GM12892 (cell line): ENCODE measurements around the gene PKP2.
"Not testable (repeated sequence)": the region's sequence is repeated elsewhere in the genome, so short reads cannot be mapped to it uniquely, and the experiment has no call there.

Source experiments
- DNase-seq: peaks from one replicate; pipeline ENCODE4 v3.0.0; 2011; ENCODE audit not compliant: insufficient read length
- FAIRE-seq: peaks from 2 replicates; lab custom pipeline; 2011; peaks lifted over from hg19 to GRCh38; lab: Jason Lieb, UNC
- POLR2A ChIP-seq: IDR thresholded peaks from 2 replicates; pipeline ENCODE4 v1.6.1; 2011; ENCODE audit warnings: low read depth, low read length, control low read depth
- POLR2AphosphoS5 ChIP-seq: IDR thresholded peaks from 2 replicates; pipeline ENCODE4 v1.6.1; 2011; ENCODE audit warnings: low read depth, low read length, control low read depth
- TAF1 ChIP-seq: IDR thresholded peaks from 2 replicates; pipeline ENCODE4 v1.6.1; 2011; ENCODE audit warnings: low read depth, mild to moderate bottlenecking, control low read depth, low read length, borderline replicate concordance

The PKP2 gene

DNA sequence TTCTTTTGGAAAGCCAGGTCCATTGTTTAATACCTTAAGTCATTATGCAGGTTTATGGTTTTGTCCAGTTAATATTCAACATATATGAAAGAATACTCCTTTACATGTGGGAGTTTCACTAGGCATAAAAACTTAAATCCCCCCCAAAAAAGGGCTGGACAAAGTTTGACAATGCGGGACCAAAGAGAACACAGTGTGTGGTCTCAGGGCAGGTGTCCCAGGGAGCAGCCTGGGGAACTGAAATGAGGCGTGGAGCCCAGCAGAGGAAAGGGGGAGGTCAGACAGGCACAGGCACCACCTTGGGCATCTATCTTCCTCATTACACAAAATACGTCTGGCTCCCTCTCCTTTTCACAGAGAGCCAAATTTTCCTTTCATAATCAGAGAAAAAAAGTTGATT lies 22.5 kb downstream of the PKP2 start:
- TF ChIP-seq POLR2A (no peak), TAF1 (no peak), POLR2AphosphoS5 (no peak)
- DNase-seq (no peak), FAIRE-seq (no peak)

GRCh38 chr12:32872416-32872815 lies 24.2 kb downstream of the PKP2 start:
- not testable (repeated sequence) for FAIRE-seq, DNase-seq

- FAIRE-seq = no peak
- TF ChIP-seq POLR2A (no peak), TAF1 (no peak), POLR2AphosphoS5 (no peak)
- DNase-seq = no peak
Observed at GRCh38 chr12:32870716-32871115, 25.9 kb downstream of the PKP2 start.

GRCh38 chr12:32868885-32869284 lies 27.7 kb downstream of the PKP2 start:
- FAIRE-seq (no peak), DNase-seq (no peak)
- TF ChIP-seq POLR2AphosphoS5 (no peak), TAF1 (no peak), POLR2A (no peak)

DNA sequence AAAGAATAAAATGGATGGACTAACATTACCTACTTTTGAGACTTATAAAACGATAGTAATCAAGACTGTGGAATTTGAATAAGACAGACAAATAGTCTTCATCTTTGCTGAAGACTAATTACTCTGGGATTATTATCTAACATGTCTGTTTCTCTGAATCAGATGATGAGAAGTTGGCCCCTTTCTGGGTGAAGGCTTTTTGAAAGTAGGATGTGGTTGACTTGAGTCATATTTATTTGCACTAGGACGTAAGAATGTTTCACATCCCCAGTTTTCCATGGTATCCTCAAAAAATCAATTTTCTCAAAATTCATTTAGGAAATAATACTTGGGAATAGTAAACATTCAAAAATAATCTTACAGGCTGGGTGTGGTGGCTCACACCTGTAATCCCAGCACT lies 31.8 kb downstream of the PKP2 start:
- FAIRE-seq = no peak
- TF ChIP-seq POLR2A (no peak), TAF1 (no peak), POLR2AphosphoS5 (no peak)
- no peak for DNase-seq

DNA sequence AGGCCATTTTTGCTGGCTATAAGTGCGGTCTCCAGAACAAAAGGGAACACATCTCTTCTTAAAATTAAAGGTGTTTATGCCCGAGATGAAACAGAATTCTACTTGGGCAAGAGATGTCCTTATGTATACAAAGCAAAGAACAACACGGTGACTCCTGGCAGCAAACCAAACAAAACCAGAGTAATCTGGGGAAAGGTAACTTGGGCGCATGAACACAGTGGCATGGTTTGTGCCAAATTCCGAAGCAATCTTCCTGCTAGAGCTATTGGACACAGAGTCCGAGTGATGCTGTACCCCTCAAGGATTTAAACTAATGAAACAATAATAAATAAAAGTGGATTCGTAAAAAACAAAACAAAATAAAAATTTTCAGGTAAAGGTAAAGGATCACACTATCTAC lies 33.4 kb downstream of the PKP2 start:
- DNase-seq = no peak
- no peak for FAIRE-seq
- TF ChIP-seq POLR2A = no peak
- TF ChIP-seq TAF1 = no peak
- no peak for TF ChIP-seq POLR2AphosphoS5

DNA sequence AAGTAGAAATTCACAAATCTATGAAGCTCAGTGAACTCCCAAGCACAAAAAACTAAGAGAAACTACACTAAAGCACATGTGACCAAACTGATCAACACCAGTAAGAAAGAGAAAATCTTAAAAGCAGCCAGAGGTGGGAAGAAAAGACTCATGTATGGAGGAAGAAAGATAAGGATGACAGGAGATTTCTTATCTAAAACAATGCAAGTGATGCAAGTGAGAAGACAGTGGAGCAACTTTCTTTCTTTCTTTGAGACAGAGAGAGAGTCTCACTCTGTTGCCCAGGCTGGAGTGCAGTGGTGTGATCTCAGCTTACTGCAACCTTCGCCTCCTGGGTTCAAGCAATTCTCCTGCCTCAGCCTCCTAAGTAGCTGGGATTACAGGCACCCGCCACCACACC lies 34.9 kb downstream of the PKP2 start:
- not testable (repeated sequence) for DNase-seq

GRCh38 chr12:32860192-32860591 lies 36.4 kb downstream of the PKP2 start:
- TF ChIP-seq TAF1 (no peak), POLR2AphosphoS5 (no peak)
- DNase-seq = no peak
- FAIRE-seq = no peak

More for the DNA sequence above, 34.9 kb downstream of the PKP2 start:
- not testable (repeated sequence) for FAIRE-seq

- FAIRE-seq = no peak
- TF ChIP-seq POLR2A (no peak), POLR2AphosphoS5 (no peak), TAF1 (no peak)
- no peak for DNase-seq
Observed at GRCh38 chr12:32859389-32859788, 37.2 kb downstream of the PKP2 start.

- DNase-seq (no peak), FAIRE-seq (no peak)
- TF ChIP-seq POLR2A = no peak
- TF ChIP-seq TAF1 = no peak
- no peak for TF ChIP-seq POLR2AphosphoS5
Observed at GRCh38 chr12:32854716-32855115, 41.9 kb downstream of the PKP2 start.

- no peak for DNase-seq
- no peak for FAIRE-seq
- TF ChIP-seq POLR2A (no peak), POLR2AphosphoS5 (no peak), TAF1 (no peak)
Observed at GRCh38 chr12:32854097-32854496, 42.5 kb downstream of the PKP2 start.

DNA sequence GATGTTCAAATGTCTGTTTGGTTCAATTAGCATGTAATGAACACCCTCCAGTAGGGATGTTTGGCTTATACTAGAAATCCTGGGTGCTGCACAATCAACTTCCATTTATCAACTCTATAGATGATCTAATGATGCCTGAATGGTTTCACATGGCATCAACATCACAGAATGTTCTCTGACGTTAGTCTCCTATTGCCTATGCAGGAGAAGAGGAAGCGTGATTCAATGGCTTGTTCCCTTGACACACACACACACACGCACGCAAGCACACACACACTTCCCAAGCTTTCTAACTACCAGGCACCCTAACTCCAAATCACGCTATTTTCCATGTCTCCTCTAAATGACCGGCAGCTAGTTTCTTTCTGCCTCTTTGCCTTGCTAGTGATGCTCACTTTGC lies 49.3 kb downstream of the PKP2 start:
- TF ChIP-seq TAF1 (no peak), POLR2AphosphoS5 (no peak), POLR2A (no peak)
- FAIRE-seq (no peak), DNase-seq (no peak)

- no peak for TF ChIP-seq POLR2A
- no peak for TF ChIP-seq POLR2AphosphoS5
- no peak for TF ChIP-seq TAF1
- FAIRE-seq (no peak), DNase-seq (no peak)
Observed at GRCh38 chr12:32846053-32846452, 50.5 kb downstream of the PKP2 start.
